HEK293 (cell line): Measurements from ENCODE around the gene NEMP2.

Experiments used
- CTCF ChIP-seq: fragments of 450-650 bp; formaldehyde crosslinking; IDR thresholded peaks from 2 replicates; pipeline ENCODE4 v1.5.1; 2016; ENCODE audit warnings: missing biosample characterization, missing genetic modification characterization
- KLF16 ChIP-seq: fragments of 450-650 bp; formaldehyde crosslinking; IDR thresholded peaks from 2 replicates; pipeline ENCODE4 v1.5.1; 2017; ENCODE audit warnings: missing biosample characterization, missing genetic modification characterization
- ZNF274 ChIP-seq, 2 experiments: fragments of 200-500 bp in 1 of 2; fragments of 450-650 bp in 1 of 2; sonication (Bioruptor generic) in 1 of 2; formaldehyde crosslinking in 1 of 2; IDR thresholded peaks; 2 replicates each; pipeline versions ENCODE4 v1.5.1 to v1.6.1; 2014 to 2016; ENCODE audit warnings: borderline replicate concordance in 1 of 2, inconsistent platforms in 1 of 2, low read length in 1 of 2, missing biosample characterization in 1 of 2, missing genetic modification characterization in 1 of 2
- ZNF423 ChIP-seq: fragments of 450-650 bp; formaldehyde crosslinking; IDR thresholded peaks from 2 replicates; pipeline ENCODE4 v1.5.1; 2016; ENCODE audit warnings: missing biosample characterization, missing genetic modification characterization
- ZNF530 ChIP-seq: fragments of 450-650 bp; formaldehyde crosslinking; IDR thresholded peaks from 2 replicates; pipeline ENCODE4 v1.5.1; 2016; ENCODE audit warnings: low read depth, missing biosample characterization, missing genetic modification characterization
- ZNF555 ChIP-seq: fragments of 450-650 bp; formaldehyde crosslinking; conservative IDR thresholded peaks from 2 replicates; pipeline ENCODE4 v1.5.1; 2017; ENCODE audit warnings: missing biosample characterization, mild to moderate bottlenecking, missing genetic modification characterization, inconsistent platforms
- ZSCAN5A ChIP-seq: fragments of 450-650 bp; formaldehyde crosslinking; IDR thresholded peaks from 2 replicates; pipeline ENCODE4 v1.5.1; 2016; ENCODE audit warnings: missing biosample characterization, missing genetic modification characterization
- TF ChIP-seq, protein P1 (sequence below): fragments of 450-650 bp; formaldehyde crosslinking; IDR thresholded peaks from 2 replicates; pipeline ENCODE4 v1.5.1; 2017; ENCODE audit warnings: missing biosample characterization, missing genetic modification characterization
- TF ChIP-seq, protein P2 (sequence below): fragments of 450-650 bp; IDR thresholded peaks from 2 replicates; pipeline ENCODE4 v1.5.1; 2018; ENCODE audit warnings: missing biosample characterization, missing genetic modification characterization

DNA sequence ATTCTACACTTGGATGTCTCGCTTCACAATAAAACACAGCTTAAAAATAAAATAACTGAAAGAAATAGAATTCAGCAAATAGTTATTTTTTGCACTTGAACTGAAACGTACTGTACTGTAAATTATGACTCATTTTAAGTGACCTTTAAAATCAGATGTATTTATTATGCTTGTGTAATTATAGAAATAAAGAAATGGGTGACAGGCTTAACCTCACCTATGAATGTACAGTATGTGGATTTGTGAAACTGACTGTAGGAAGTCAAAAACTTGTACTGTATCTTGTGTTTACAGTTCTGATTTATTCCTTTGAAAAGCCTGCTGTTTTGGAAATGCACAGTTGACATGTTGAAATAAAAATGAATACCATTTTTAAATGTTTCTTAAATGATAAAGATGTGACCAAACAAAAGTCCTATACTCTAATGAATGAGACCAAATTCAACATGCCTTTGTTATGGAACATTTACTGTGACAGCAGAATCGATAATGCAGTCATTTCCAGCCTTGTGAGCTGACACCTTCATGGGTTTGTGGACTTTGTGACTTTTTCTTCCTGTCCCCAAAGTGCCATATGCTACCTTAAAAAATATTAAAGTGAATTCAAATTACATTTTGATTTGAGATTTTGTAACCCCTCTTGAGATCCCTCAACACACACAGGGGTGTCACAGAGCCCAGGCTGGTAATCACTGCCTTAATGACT, 32.7 kb downstream of the NEMP2 start:
- TF ChIP-seq, protein P1, sequence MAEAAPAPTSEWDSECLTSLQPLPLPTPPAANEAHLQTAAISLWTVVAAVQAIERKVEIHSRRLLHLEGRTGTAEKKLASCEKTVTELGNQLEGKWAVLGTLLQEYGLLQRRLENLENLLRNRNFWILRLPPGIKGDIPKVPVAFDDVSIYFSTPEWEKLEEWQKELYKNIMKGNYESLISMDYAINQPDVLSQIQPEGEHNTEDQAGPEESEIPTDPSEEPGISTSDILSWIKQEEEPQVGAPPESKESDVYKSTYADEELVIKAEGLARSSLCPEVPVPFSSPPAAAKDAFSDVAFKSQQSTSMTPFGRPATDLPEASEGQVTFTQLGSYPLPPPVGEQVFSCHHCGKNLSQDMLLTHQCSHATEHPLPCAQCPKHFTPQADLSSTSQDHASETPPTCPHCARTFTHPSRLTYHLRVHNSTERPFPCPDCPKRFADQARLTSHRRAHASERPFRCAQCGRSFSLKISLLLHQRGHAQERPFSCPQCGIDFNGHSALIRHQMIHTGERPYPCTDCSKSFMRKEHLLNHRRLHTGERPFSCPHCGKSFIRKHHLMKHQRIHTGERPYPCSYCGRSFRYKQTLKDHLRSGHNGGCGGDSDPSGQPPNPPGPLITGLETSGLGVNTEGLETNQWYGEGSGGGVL = no peak
- no peak for TF ChIP-seq KLF16 (tag by site-specific recombination)
- no peak for TF ChIP-seq CTCF (tag by site-specific recombination)
- TF ChIP-seq ZSCAN5A = no peak
- TF ChIP-seq ZNF423 (tag by site-specific recombination) = no peak
- TF ChIP-seq ZNF555 (tag by site-specific recombination) = no peak
- TF ChIP-seq ZNF274 (IDR thresholded peaks at IDR 0.05; ENCODE audit: low read length) = no peak
- no peak for TF ChIP-seq ZNF274 (tag by site-specific recombination; IDR thresholded peaks at IDR 0.05; ENCODE audit: borderline replicate concordance)
- TF ChIP-seq, protein P2, sequence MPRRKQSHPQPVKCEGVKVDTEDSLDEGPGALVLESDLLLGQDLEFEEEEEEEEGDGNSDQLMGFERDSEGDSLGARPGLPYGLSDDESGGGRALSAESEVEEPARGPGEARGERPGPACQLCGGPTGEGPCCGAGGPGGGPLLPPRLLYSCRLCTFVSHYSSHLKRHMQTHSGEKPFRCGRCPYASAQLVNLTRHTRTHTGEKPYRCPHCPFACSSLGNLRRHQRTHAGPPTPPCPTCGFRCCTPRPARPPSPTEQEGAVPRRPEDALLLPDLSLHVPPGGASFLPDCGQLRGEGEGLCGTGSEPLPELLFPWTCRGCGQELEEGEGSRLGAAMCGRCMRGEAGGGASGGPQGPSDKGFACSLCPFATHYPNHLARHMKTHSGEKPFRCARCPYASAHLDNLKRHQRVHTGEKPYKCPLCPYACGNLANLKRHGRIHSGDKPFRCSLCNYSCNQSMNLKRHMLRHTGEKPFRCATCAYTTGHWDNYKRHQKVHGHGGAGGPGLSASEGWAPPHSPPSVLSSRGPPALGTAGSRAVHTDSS (tag by site-specific recombination) = no peak
- TF ChIP-seq ZNF530 (tag by site-specific recombination) = no peak
